ENCODE data around the gene PTHLH. TPM values are rescaled to one million over a fixed set of nuclear protein-coding genes. Genes with fewer than 3 reads are reported as not detected.

The PTHLH gene
- total RNA-seq, 1 experiment from 2014 or later, result 5.4 TPM

DNA sequence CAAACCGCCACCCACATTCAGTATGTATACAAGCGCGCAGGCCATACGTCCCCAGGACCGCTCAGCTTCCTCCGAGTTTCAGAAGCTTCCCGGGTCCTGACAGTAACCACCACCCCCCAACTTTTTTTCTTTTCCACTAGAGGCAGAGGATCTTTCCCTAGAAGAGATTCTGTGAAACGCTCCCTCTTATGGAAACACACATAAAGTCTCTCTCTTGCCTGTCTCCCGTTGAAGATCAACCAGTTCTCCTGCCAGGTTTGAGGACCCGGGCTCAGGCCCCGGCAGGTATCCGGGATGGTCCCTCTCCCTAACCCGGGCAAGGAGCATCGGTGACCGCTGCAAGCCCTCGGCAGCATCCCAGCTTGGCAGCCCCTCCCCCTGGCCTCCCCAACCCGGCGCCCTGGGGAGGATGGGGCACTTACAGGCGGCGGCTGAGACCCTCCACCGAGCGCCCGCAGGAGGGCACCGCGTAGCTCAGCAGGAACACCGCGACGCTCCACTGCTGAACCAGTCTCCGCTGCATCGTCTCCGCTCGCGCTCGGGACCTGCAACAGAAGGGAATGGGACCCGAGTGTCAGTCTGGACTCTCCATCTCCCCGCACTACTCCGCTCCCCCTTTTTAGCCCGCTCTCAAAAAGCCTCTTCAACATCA, 3.4 kb downstream of the PTHLH start:
- H3K9me3 Mint-ChIP-seq (ENCODE audit: unreplicated experiment), result no peaks in the 10 kb centered on the region
- peaks cover 6% of the 10 kb centered on the region for H3K36me3 Mint-ChIP-seq (ENCODE audit: insufficient read depth, unreplicated experiment)
- TF ChIP-seq CTCF (IDR thresholded peaks at IDR 0.05; ENCODE audit: unreplicated experiment), result no peak
- POLR2A ChIA-PET, result interaction anchor here (0.5 to 2.7 kb wide), 9 partner anchors 84 to 1749 kb away, joined by 3 to 16 read pairs (median 4); no protein-coding TSS in a partner anchor
- H3K4me1 Mint-ChIP-seq (ENCODE audit: insufficient read depth, unreplicated experiment), result peaks cover 46% of the 10 kb centered on the region
- peak overlapping the region; percentile 76 for H3K27ac Mint-ChIP-seq (ENCODE audit: low read depth, unreplicated experiment)
- intact Hi-C loops (cut with micrococcal nuclease), result loop anchor here (1.0 to 5.0 kb wide), 4 partner anchors 53 to 994 kb away; no protein-coding TSS in a partner anchor
- DNase-seq (ENCODE audit: unreplicated experiment), result peak; percentile 32
- peak overlapping the region; percentile 90 for H3K4me3 Mint-ChIP-seq (ENCODE audit: unreplicated experiment)
- no peaks in the 10 kb centered on the region for H3K27me3 Mint-ChIP-seq (ENCODE audit: insufficient read depth, unreplicated experiment)
- CTCF ChIA-PET, result interaction anchor here (0.6 to 2.7 kb wide), 16 partner anchors 9 to 904 kb away, joined by 3 to 28 read pairs (median 4); no protein-coding TSS in a partner anchor
- no TSS peak for BruUV-seq (replicated peaks)

DNA sequence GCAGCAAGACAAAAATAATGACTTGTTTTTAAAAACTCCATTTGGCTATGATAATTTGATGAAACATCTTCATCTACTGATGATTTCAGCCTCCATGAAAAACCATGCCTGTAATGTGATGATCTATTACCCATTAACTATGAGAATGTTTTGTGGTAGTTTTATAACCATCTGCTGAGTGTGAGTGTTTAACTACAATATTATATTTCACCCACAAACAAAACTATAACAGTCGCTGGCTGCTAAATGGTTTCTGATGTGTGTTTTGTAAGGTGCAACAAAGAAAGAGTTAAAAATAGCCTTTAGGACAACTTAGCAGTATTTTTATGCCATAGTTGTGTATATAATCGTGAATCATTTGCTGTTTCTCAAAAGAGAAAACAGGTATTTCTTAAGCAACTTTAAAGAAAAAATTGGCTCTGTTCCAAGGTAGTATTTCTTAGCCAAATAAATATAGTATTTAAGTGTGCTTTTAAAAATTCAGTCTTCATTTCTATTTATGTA, 4.9 kb downstream of the PTHLH start:
- Mint-ChIP-seq H3K36me3 (ENCODE audit: insufficient read depth, unreplicated experiment) (peaks cover 6% of the 10 kb centered on the region), H3K27me3 (ENCODE audit: insufficient read depth, unreplicated experiment) (no peaks in the 10 kb centered on the region), H3K4me3 (ENCODE audit: unreplicated experiment) (no peak overlapping the region), H3K9me3 (ENCODE audit: unreplicated experiment) (no peaks in the 10 kb centered on the region), H3K4me1 (ENCODE audit: insufficient read depth, unreplicated experiment) (peaks cover 35% of the 10 kb centered on the region), H3K27ac (ENCODE audit: low read depth, unreplicated experiment) (peak overlapping the region; percentile 35)
- TF ChIP-seq CTCF (IDR thresholded peaks at IDR 0.05; ENCODE audit: unreplicated experiment), result no peak
- intact Hi-C loops (cut with micrococcal nuclease), result loop anchor here (5.0 kb wide), 1 partner anchor 55 kb away; no protein-coding TSS in a partner anchor
- no TSS peak for BruUV-seq (replicated peaks)
- POLR2A ChIA-PET, result interaction anchor here (0.7 to 2.8 kb wide), 4 partner anchors 31 to 223 kb away, joined by 3 to 15 read pairs (median 4); partner anchors contain the start of gene CCDC91
- CTCF ChIA-PET, result interaction anchor here (0.7 to 1.2 kb wide), 3 partner anchors 146 to 494 kb away, joined by 3 to 8 read pairs (median 4); no protein-coding TSS in a partner anchor
- peak; percentile 47 for DNase-seq (ENCODE audit: unreplicated experiment)

- Mint-ChIP-seq H3K27ac (ENCODE audit: low read depth, unreplicated experiment) (no peak overlapping the region), H3K9me3 (ENCODE audit: unreplicated experiment) (no peaks in the 10 kb centered on the region), H3K4me3 (ENCODE audit: unreplicated experiment) (no peak overlapping the region), H3K27me3 (ENCODE audit: insufficient read depth, unreplicated experiment) (no peaks in the 10 kb centered on the region), H3K4me1 (ENCODE audit: insufficient read depth, unreplicated experiment) (peaks cover 35% of the 10 kb centered on the region), H3K36me3 (ENCODE audit: insufficient read depth, unreplicated experiment) (peaks cover 6% of the 10 kb centered on the region)
- no peak for TF ChIP-seq CTCF (IDR thresholded peaks at IDR 0.05; ENCODE audit: unreplicated experiment)
- BruUV-seq (replicated peaks), result no TSS peak
- ChIA-PET POLR2A (interaction anchor here (0.6 to 2.8 kb wide), 9 partner anchors 15 to 224 kb away, joined by 3 to 15 read pairs (median 3); partner anchors contain the start of gene CCDC91), CTCF (interaction anchor here (0.5 to 3.0 kb wide), 8 partner anchors 10 to 1060 kb away, joined by 3 to 11 read pairs (median 4); no protein-coding TSS in a partner anchor)
- DNase-seq (ENCODE audit: unreplicated experiment), result peak; percentile 93
- intact Hi-C loops (cut with micrococcal nuclease), result loop anchor here (5.0 kb wide), 1 partner anchor 55 kb away; no protein-coding TSS in a partner anchor
Measured at GRCh38 chr12:27966870-27967269, 5.7 kb downstream of the PTHLH start.

DNA sequence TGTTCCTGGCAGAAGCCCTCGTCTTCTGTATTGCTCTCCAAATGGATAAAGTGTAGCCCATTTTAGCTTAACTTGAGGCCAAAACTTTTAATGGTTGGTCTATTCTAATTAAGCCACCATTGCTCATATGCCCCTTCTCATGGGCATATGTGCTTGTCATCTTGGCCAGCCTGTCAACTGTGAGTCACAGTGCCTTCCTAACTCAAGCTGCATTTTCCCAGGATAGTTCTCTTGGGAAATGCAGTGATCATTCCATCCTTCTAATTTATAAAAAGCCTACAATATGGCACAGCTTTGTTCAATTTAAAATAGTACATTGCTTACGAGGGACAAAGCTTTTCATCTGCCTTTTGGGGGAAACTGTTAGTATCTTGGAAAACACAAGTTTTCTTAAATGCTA, 6.6 kb downstream of the PTHLH start:
- peaks cover 6% of the 10 kb centered on the region for H3K36me3 Mint-ChIP-seq (ENCODE audit: insufficient read depth, unreplicated experiment)
- ChIA-PET POLR2A (interaction anchor here (0.5 to 2.8 kb wide), 10 partner anchors 19 to 952 kb away, joined by 3 to 15 read pairs (median 3); partner anchors contain the start of gene CCDC91), CTCF (interaction anchor here (0.7 to 3.0 kb wide), 4 partner anchors 9 to 248 kb away, joined by 3 to 11 read pairs (median 4); no protein-coding TSS in a partner anchor)
- no peaks in the 10 kb centered on the region for H3K9me3 Mint-ChIP-seq (ENCODE audit: unreplicated experiment)
- no peak for TF ChIP-seq CTCF (IDR thresholded peaks at IDR 0.05; ENCODE audit: unreplicated experiment)
- BruUV-seq (replicated peaks), result no TSS peak
- intact Hi-C loops (cut with micrococcal nuclease), result loop anchor here (5.0 kb wide), 1 partner anchor 56 kb away; no protein-coding TSS in a partner anchor
- peak; percentile 68 for DNase-seq (ENCODE audit: unreplicated experiment)
- H3K27me3 Mint-ChIP-seq (ENCODE audit: insufficient read depth, unreplicated experiment), result no peaks in the 10 kb centered on the region
- H3K27ac Mint-ChIP-seq (ENCODE audit: low read depth, unreplicated experiment), result peak overlapping the region; percentile 54
- no peak overlapping the region for H3K4me3 Mint-ChIP-seq (ENCODE audit: unreplicated experiment)
- peaks cover 35% of the 10 kb centered on the region for H3K4me1 Mint-ChIP-seq (ENCODE audit: insufficient read depth, unreplicated experiment)
